GM12872 (cell line): Measurements from ENCODE around the gene MAGEF1.
A peak's percentile ranks its signal among the peaks of the same experiment; 100 is the strongest.

Source experiments
- CTCF ChIP-seq: IDR thresholded peaks from 3 replicates; pipeline ENCODE4 v1.5.1; 2011; ENCODE audit warnings: low read depth, mild to moderate bottlenecking, low read length, moderate library complexity; ENCODE audit not compliant: insufficient read depth

Gene MAGEF1

GRCh38 chr3:184727357-184728009, 15.6 kb upstream of the MAGEF1 start:
- TF ChIP-seq CTCF, result peak; percentile 68

GRCh38 chr3:184726497-184726896, 14.6 kb upstream of the MAGEF1 start:
- TF ChIP-seq CTCF, result no peak

GRCh38 chr3:184725176-184725719, 13.4 kb upstream of the MAGEF1 start:
- TF ChIP-seq CTCF, result no peak

GRCh38 chr3:184724699-184725098, 12.8 kb upstream of the MAGEF1 start:
- TF ChIP-seq CTCF, result no peak

- TF ChIP-seq CTCF, result no peak
These were observed 7.8 kb upstream of the MAGEF1 start for GRCh38 chr3:184719709-184720108.

GRCh38 chr3:184718431-184718830, 6.6 kb upstream of the MAGEF1 start:
- TF ChIP-seq CTCF, result no peak

- no peak for TF ChIP-seq CTCF
These were observed 5.6 kb upstream of the MAGEF1 start for GRCh38 chr3:184717399-184717983.
